H7 (cell line): ENCODE results near the gene MDP1. TPM values are rescaled to one million over a fixed set of nuclear protein-coding genes. Genes with fewer than 3 reads are reported as not detected.
A peak's percentile ranks its signal among the peaks of the same experiment; 100 is the strongest.
"Not testable (repeated sequence)": the region's sequence is repeated elsewhere in the genome, so short reads cannot be mapped to it uniquely, and the experiment has no call there.

Source experiments
- DNase-seq: peaks from one replicate; pipeline ENCODE4 v3.0.0; 2012
- H3K27me3 ChIP-seq: 2 replicates; pipeline ENCODE4 v1.6.0; 2011; ENCODE audit warnings: mild to moderate bottlenecking, low read length; ENCODE audit not compliant: control insufficient read depth, insufficient read depth
- H3K36me3 ChIP-seq: replicated peaks from 2 replicates; pipeline ENCODE4 v1.5.1; 2011; ENCODE audit warnings: low read length; ENCODE audit not compliant: control insufficient read depth, insufficient read depth
- H3K4me3 ChIP-seq: 2 replicates; pipeline ENCODE4 v1.5.1; 2011; ENCODE audit warnings: low read depth, mild to moderate bottlenecking, control low read depth, low read length, moderate library complexity; ENCODE audit not compliant: insufficient read depth
- total RNA-seq: library from RNA; depleted of rRNA; stranded (reverse); fragments of >200 nt; shearing (Covaris generic); gene quantifications from 2 replicates; pipeline ENCODE4 v1.2.3, GENCODE V29; 2014

The MDP1 gene
- total RNA-seq, 1 experiment from 2014 or later = 23.6 TPM

- Histone ChIP-seq H3K4me3 (no peak overlapping the region), H3K27me3 (no peaks in the 10 kb centered on the region), H3K36me3 (no peaks in the 10 kb centered on the region)
- DNase-seq = no peak
Measured at GRCh38 chr14:24255931-24256711, 40.3 kb upstream of the MDP1 start.

DNA sequence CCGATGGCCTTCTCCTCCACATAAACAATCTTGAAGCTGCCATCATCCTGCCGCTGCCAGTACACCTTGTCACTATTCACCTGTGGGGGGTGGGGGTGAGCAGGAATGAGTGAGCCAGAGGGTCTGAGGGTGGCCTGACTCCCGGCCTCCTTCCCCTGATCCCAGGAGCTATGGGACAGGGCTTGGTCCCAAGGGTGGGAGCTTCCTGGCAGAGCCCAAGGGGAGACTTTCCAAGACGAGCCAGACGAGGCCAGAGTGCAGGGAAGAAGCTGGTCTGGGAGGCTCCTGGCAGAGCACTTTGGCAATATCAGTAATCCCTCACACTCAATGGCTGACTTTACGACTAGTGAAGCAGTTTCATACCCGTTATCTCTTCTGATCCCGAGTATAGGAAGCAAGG, 39.6 kb upstream of the MDP1 start:
- Histone ChIP-seq H3K27me3 (no peaks in the 10 kb centered on the region), H3K36me3 (no peaks in the 10 kb centered on the region), H3K4me3 (no peak overlapping the region)
- DNase-seq = no peak

DNA sequence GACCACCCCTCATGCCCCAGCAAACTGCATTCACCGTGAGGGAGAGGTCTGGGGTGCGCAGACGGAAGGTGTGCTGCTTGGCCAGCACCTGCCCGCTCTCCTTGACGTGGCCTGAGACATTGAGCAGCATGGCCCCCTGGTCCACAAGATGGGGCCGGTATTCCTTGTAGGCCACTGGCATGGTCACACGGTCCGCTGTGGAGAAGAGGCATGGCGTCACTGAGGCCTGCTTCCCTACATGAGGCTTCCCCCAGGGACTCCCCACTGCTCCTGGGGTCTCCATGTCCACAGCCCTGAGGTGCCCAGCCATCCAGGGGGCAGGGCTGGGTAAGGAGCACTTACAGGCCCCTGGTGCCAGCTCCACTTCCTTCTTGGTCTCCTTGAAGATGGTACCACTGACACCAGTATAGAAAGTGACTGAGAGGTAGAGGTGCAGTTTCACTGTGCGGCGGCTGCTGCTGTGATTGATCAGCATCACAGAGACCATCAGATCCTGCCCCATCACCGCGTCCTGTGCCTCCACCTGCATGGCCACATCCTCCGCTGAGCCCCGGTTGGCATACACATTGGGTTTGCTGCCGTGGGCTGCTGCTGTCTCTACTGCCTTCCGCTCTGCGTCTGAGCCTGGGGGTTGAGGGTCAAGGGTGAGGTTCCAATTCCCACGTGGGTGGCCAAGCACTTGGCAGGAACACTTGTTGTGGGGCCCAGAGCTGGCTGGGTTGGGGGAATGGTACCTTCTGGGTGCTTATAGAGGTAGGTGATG, 38.9 kb upstream of the MDP1 start:
- DNase-seq = no peak
- H3K36me3 ChIP-seq = no peaks in the 10 kb centered on the region
- H3K4me3 ChIP-seq = no peak overlapping the region
- no peaks in the 10 kb centered on the region for H3K27me3 ChIP-seq

GRCh38 chr14:24253936-24254335, 38.1 kb upstream of the MDP1 start:
- DNase-seq = peak; percentile 16
- H3K4me3 ChIP-seq = no peak overlapping the region

DNA sequence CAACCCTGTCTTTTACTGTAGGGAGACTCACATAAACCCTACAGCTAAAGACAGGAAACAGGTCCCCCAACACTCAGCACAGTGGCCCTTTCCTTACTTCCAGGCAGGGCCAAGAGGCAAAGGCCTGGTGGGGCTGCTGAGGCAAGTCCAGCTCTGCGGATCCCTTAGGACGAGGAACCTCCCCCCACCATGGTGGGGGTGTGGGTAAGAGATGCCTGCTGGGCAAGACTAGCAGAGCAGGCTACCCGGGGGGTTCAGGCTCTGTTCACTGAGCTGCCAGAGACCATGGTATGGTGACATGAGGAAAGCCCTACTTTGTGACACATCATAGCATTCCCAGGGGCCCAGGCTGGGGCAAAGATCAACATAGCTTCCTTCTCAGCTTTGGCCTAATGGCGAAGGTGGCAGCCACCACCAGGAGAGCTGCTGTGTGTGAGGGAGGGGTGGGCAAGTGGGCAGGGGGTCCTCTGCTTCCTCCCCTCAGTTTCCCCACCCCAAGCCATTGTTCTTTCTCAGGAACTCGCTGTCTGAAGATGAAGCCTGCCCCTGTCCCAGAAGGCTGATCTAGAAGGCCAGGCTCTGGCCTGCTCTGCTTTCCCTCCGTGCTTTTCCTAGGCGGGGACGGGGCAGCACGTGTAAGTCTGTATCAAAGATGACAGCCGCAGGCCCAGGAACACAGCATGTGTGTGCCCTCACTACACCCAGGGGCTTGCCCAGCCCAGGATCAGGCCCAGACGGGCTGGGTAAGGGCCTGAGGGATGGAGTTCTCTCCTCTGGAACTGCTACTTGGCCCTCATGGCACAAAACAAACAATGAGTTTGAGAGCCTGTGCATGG, 36.6 kb upstream of the MDP1 start:
- DNase-seq = peak; percentile 24
- H3K27me3 ChIP-seq = no peaks in the 10 kb centered on the region; the same call in 1 of the 2 replicates
- H3K4me3 ChIP-seq = no peak overlapping the region
- H3K36me3 ChIP-seq = no peaks in the 10 kb centered on the region

More at GRCh38 chr14:24253936-24254335, 38.1 kb upstream of the MDP1 start:
- Histone ChIP-seq H3K27me3 (no peaks in the 10 kb centered on the region), H3K36me3 (no peaks in the 10 kb centered on the region)

DNA sequence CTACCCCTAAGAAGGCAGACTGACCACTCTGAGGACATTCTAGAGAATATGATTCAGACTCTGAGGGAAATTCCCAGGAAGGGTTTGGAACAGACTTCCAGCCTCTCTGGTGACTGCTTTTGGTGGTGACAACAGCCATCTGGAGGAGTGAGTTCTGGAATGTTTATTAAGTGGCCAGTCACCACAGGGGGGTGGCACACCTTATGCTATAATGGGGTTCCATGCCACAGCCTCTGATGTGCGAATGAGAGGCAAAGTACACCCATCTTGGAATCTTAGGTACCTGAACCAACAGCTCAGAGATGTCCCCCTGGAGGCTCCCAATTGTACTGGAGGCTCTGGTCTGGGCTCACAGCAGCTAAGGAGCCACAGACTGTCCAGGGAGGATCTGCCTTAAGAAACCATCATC, 36.0 kb upstream of the MDP1 start:
- no peak overlapping the region for H3K4me3 ChIP-seq
- no peaks in the 10 kb centered on the region for H3K36me3 ChIP-seq
- H3K27me3 ChIP-seq = no peaks in the 10 kb centered on the region; the same call in 1 of the 2 replicates
- DNase-seq = peak; percentile 48

DNA sequence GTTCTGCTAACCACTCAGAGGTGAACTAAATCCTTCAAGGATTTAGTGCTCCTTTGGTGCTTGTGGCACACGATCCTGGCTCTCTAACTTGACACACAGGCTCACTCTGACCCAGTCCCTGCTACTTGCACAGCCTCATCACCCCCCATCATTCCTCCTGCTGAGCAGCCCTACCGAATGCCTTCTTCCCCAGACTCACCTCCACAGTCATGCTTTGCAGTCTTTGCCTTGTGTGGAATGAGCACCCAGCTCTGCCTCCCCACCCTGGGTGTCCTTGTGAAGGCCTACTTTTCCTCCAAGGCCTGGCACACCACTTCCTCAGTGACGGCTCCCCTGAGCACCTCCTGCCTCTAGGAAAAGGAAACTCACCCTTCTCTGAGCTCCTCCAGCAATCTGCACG, 34.5 kb upstream of the MDP1 start:
- Histone ChIP-seq H3K36me3 (no peaks in the 10 kb centered on the region), H3K27me3 (no peaks in the 10 kb centered on the region; the same call in 1 of the 2 replicates), H3K4me3 (no peak overlapping the region)
- peak; percentile 21 for DNase-seq

GRCh38 chr14:24249230-24250021, 33.6 kb upstream of the MDP1 start:
- Histone ChIP-seq H3K27me3 (no peaks in the 10 kb centered on the region; the same call in 1 of the 2 replicates), H3K4me3 (no peak overlapping the region), H3K36me3 (no peaks in the 10 kb centered on the region)
- DNase-seq = peak; percentile 27

- DNase-seq = no peak
- H3K4me3 ChIP-seq = no peak overlapping the region
- no peaks in the 10 kb centered on the region for H3K36me3 ChIP-seq
- no peaks in the 10 kb centered on the region; the same call in 1 of the 2 replicates for H3K27me3 ChIP-seq
Measured at GRCh38 chr14:24247422-24247821, 31.6 kb upstream of the MDP1 start.

GRCh38 chr14:24246765-24247212, 30.9 kb upstream of the MDP1 start:
- Histone ChIP-seq H3K36me3 (no peaks in the 10 kb centered on the region), H3K4me3 (no peak overlapping the region), H3K27me3 (no peaks in the 10 kb centered on the region; the same call in 1 of the 2 replicates)
- DNase-seq = no peak

GRCh38 chr14:24245350-24245749, 29.5 kb upstream of the MDP1 start:
- not testable (repeated sequence) for H3K4me3 ChIP-seq, H3K36me3 ChIP-seq, H3K27me3 ChIP-seq, DNase-seq

DNA sequence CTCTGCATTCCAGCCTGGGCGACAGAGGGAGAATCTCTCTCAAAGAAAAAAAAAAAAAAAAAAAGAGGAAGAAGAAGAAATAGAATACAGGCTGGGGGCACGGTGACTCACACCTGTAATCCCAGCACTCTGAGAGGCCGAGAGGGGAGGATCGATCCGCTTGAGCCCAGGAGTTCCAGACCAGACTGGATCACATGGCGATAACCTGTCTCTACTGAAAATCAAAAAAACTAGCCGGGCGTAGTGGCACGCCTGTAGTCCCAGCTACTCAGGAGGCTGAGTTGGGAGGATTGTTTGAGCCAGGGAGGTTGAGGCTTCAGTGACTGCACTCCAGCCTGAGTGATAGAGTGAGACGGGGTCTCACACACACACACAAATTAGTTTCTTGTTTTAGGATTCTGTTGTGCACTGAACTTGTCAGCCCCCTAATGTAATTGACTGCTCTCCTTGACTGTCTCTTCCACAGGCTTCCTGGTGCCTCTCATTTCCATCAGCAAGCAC, 27.5 kb upstream of the MDP1 start:
- H3K36me3 ChIP-seq = peaks cover 18% of the 10 kb centered on the region
- H3K4me3 ChIP-seq = peak overlapping the region; percentile 75
- DNase-seq = peak; percentile 32
- H3K27me3 ChIP-seq = no peaks in the 10 kb centered on the region; the same call in 1 of the 2 replicates

DNA sequence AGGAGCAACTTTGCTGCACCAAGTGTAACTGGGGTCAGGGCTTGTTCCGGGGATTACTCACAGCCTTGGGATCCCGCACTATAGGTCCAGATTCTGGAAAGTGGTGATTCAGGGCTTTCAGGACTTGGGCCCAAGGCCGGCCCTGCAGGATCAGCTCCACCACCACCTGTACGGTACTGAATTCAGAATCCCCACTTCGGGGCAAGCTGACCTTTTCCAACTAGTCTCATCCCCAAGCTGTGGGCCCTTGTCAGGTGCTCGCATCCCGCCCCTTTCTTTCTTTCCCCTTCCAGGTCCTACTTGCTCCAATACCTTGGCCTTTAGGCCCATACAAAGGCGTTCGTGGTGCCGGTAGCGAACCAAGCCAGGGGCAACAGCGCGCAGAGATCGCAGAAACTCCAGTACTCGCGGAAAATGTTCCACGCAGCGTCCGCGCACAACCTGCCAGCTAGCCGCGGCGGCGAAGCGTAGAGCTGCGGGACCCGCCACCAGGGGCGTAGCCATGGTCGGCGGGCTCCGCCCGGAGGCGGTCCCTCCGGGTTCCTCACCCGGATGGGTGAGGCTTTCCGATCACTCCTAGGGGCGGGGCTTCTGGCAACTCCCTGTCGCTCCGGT, 26.1 kb upstream of the MDP1 start:
- H3K4me3 ChIP-seq = peak overlapping the region; percentile 75
- H3K27me3 ChIP-seq = no peaks in the 10 kb centered on the region; the same call in 1 of the 2 replicates
- peak; percentile 99 for DNase-seq
- peaks cover 23% of the 10 kb centered on the region for H3K36me3 ChIP-seq
